Measurements from ENCODE around the gene BARHL2. TPM values are rescaled to one million over a fixed set of nuclear protein-coding genes. Genes with fewer than 3 reads are reported as not detected.

Gene BARHL2
- total and polyA plus RNA-seq, 8 donors, result not detected

GRCh38 chr1:90728502-90729287 is 11.6 kb upstream of the BARHL2 start:
- TF ChIP-seq CTCF (IDR thresholded peaks at IDR 0.05), result no peak
- H3K27me3 ChIP-seq, result peaks cover 98 to 100% of the 10 kb centered on the region in 2 donors
- no peaks in the 10 kb centered on the region for H3K36me3 ChIP-seq
- H3K4me1 ChIP-seq, result peaks cover 4 to 28% of the 10 kb centered on the region in 2 donors
- H3K9me3 ChIP-seq, result no peaks in the 10 kb centered on the region
- H3K27ac ChIP-seq, result no peak overlapping the region
- no peak for ATAC-seq
- no peak for DNase-seq
- no peak overlapping the region for H3K4me3 ChIP-seq
- intact Hi-C loops (cut with DNase I), result no loop called here

GRCh38 chr1:90727917-90728501 is 10.9 kb upstream of the BARHL2 start:
- ATAC-seq, result no peak
- peaks cover 98 to 100% of the 10 kb centered on the region in 2 donors for H3K27me3 ChIP-seq
- peaks cover 4 to 31% of the 10 kb centered on the region in 2 donors for H3K4me1 ChIP-seq
- H3K36me3 ChIP-seq, result no peaks in the 10 kb centered on the region
- no peak for DNase-seq
- TF ChIP-seq CTCF (IDR thresholded peaks at IDR 0.05), result no peak
- no peak overlapping the region for H3K4me3 ChIP-seq
- H3K9me3 ChIP-seq, result no peaks in the 10 kb centered on the region
- intact Hi-C loops (cut with DNase I), result no loop called here
- no peak overlapping the region for H3K27ac ChIP-seq

GRCh38 chr1:90726986-90727480 is 9.9 kb upstream of the BARHL2 start:
- no peak overlapping the region for H3K27ac ChIP-seq
- intact Hi-C loops (cut with DNase I), result no loop called here
- H3K4me1 ChIP-seq, result peaks cover 4 to 31% of the 10 kb centered on the region in 2 donors
- DNase-seq (peak in 1 of 4 donors; percentile 73), ATAC-seq (no peak)
- H3K4me3 ChIP-seq, result no peak overlapping the region
- no peaks in the 10 kb centered on the region for H3K36me3 ChIP-seq
- H3K27me3 ChIP-seq, result peaks cover 99 to 100% of the 10 kb centered on the region in 2 donors
- TF ChIP-seq CTCF (IDR thresholded peaks at IDR 0.05), result no peak
- H3K9me3 ChIP-seq, result no peaks in the 10 kb centered on the region

- TF ChIP-seq CTCF (IDR thresholded peaks at IDR 0.05), result no peak
- Histone ChIP-seq H3K4me1 (peaks cover 4 to 31% of the 10 kb centered on the region in 2 donors), H3K27ac (no peak overlapping the region), H3K36me3 (no peaks in the 10 kb centered on the region), H3K9me3 (no peaks in the 10 kb centered on the region), H3K27me3 (peaks cover 99 to 100% of the 10 kb centered on the region in 2 donors), H3K4me3 (no peak overlapping the region)
- ATAC-seq (no peak), DNase-seq (no peak)
- intact Hi-C loops (cut with DNase I), result no loop called here
Measured at GRCh38 chr1:90726425-90726985, 9.4 kb upstream of the BARHL2 start.
